Subcutaneous abdominal adipose tissue (tissue), 5 donors: ENCODE results near the gene NONO.
"Not testable (repeated sequence)": the region's sequence is repeated elsewhere in the genome, so short reads cannot be mapped to it uniquely, and the experiment has no call there.

Experiments
- H3K27ac ChIP-seq: one replicate; pipeline ENCODE4 v1.7.0; 2013; ENCODE audit warnings: low read depth, mild to moderate bottlenecking, inconsistent platforms, low read length, moderate library complexity
- H3K27me3 ChIP-seq, 5 donors: one replicate each; pipeline ENCODE4 v1.7.0; 2013; ENCODE audit warnings: low read length in 5 of 5, inconsistent platforms in 1 of 5; ENCODE audit not compliant: control insufficient read depth in 5 of 5, insufficient read depth in 4 of 5
- H3K36me3 ChIP-seq, 5 donors: one replicate each; pipeline ENCODE4 v1.7.0; 2013; ENCODE audit warnings: low read length in 5 of 5; ENCODE audit not compliant: control insufficient read depth in 5 of 5, insufficient read depth in 5 of 5
- H3K4me1 ChIP-seq, 5 donors: one replicate each; pipeline ENCODE4 v1.7.0; 2013; ENCODE audit warnings: low read length in 5 of 5, mild to moderate bottlenecking in 3 of 5, moderate library complexity in 1 of 5; ENCODE audit not compliant: control insufficient read depth in 5 of 5, insufficient read depth in 5 of 5
- H3K4me3 ChIP-seq, 5 donors: one replicate each; pipeline ENCODE4 v1.7.0; 2013; ENCODE audit warnings: low read length in 5 of 5, low read depth in 1 of 5
- H3K9ac ChIP-seq, 5 donors: one replicate each; pipeline ENCODE4 v1.7.0; 2013; ENCODE audit warnings: low read length in 5 of 5, mild to moderate bottlenecking in 4 of 5, moderate library complexity in 3 of 5
- H3K9me3 ChIP-seq, 5 donors: one replicate each; pipeline ENCODE4 v1.7.0; 2013; ENCODE audit warnings: low read length in 5 of 5; ENCODE audit not compliant: control insufficient read depth in 5 of 5
- donor health status: healthy.
- donor health status: healthy.
- donor health status: healthy.
- donor health status: healthy.
- donor health status: healthy.

NONO gene

DNA sequence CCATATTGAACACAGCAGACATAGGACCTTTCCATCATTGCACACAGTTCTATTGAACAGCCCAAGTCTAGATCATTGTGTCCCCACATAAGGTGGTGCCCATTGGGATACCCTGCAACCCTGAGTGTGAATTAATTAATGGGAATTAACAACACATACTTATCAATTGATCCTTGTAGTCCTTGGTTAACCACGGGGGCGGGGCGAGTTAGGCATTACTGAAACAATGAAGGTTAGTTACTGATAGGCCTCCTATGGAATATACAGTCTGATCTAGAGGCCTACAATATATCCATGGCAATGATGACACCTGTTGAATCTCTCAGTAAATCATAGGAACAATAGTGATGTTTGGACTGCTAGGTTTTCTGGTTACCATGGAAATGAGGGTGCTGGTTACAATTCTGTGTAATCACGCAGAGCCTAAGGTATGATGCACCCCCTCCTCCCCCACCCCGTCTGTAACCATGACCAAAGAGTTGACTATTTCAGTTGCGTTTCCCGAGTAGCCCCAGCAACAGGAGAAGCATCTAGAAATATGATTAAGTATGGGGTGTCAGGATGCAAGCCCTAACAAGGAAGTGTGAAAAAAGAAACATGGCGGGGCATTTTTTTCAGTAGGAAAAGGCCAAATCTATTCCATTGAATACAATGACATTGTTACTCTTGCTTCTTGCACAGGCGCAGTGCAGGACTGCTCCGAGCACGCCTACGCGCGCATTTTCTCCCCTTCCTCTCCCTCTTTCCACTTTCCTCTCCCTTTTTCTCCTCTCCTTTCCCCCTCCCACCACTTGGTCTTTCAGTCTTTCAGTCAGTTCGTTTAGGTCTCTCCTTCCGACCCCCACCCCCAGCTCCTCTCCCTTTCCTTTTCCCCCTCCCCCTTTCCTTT lies 677 bp upstream of the NONO start:
- H3K9ac ChIP-seq = peak overlapping the region; percentile 44 to 59 (median 59)
- H3K27me3 ChIP-seq = peaks cover 0 to 2% (median 0%) of the 10 kb centered on the region in 5 donors
- H3K27ac ChIP-seq = peak overlapping the region; percentile 87
- peaks cover 0 to 27% (median 16%) of the 10 kb centered on the region in 5 donors for H3K4me1 ChIP-seq
- H3K4me3 ChIP-seq = peak overlapping the region; percentile 64 to 83 (median 79)
- H3K9me3 ChIP-seq = peaks cover 0 to 8% (median 3%) of the 10 kb centered on the region in 5 donors
- H3K36me3 ChIP-seq = no peaks in the 10 kb centered on the region

DNA sequence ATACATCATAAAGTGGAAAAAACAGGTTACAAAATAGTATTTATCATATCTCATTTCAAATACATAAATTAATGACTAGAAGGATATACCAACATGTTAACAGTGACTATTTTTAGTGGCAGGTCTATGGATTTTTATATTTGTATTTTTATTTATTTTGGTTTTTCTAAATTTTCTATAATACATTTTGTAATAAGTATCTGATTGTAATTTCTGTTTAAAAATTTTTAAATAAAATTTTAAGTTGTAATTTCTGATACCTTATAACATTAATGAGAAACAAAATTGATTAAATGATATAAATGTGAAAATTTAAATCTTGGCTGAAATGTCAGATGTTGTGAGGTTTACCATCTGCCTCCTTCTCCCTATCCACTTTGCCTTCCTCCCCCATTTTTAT lies 2.5 kb downstream of the NONO start:
- peak overlapping the region in 3 of 5 donors; percentile 11 to 32 (median 14) for H3K9ac ChIP-seq
- no peak overlapping the region for H3K4me3 ChIP-seq
- H3K27ac ChIP-seq = no peak overlapping the region
- H3K4me1 ChIP-seq = peaks cover 0 to 27% (median 16%) of the 10 kb centered on the region in 5 donors
- peaks cover 0 to 3% (median 0%) of the 10 kb centered on the region in 5 donors for H3K36me3 ChIP-seq
- peaks cover 0 to 8% (median 2%) of the 10 kb centered on the region in 5 donors for H3K9me3 ChIP-seq
- peaks cover 0 to 2% (median 0%) of the 10 kb centered on the region in 5 donors for H3K27me3 ChIP-seq

GRCh38 chrX:71291381-71291780 lies 7.9 kb downstream of the NONO start:
- Histone ChIP-seq H3K9me3 (no peaks in the 10 kb centered on the region), H3K4me1 (peaks cover 0 to 2% (median 1%) of the 10 kb centered on the region in 5 donors), H3K27ac (peak overlapping the region; percentile 27), H3K27me3 (no peaks in the 10 kb centered on the region), H3K4me3 (no peak overlapping the region), H3K9ac (no peak overlapping the region), H3K36me3 (peaks cover 12 to 52% (median 32%) of the 10 kb centered on the region in 5 donors)

- Histone ChIP-seq H3K27ac (no peak overlapping the region), H3K27me3 (no peaks in the 10 kb centered on the region), H3K9me3 (no peaks in the 10 kb centered on the region), H3K4me1 (no peaks in the 10 kb centered on the region), H3K4me3 (no peak overlapping the region), H3K9ac (no peak overlapping the region), H3K36me3 (peaks cover 16 to 67% (median 47%) of the 10 kb centered on the region in 5 donors)
These were observed 9.4 kb downstream of the NONO start for GRCh38 chrX:71292669-71293365.

DNA sequence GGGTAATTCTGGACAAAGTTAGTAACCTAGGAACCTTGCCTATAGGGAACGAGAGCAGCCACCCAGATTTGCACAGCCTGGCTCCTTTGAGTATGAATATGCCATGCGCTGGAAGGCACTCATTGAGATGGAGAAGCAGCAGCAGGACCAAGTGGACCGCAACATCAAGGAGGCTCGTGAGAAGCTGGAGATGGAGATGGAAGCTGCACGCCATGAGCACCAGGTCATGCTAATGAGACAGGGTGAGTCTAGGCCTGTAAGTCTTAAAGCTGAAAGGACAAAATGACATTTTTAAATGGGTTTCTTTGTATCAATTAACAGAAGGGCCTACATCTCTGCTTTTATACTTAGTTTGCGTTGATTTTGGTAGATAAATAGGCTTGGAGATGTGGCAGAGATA lies 13.4 kb downstream of the NONO start:
- Histone ChIP-seq H3K36me3 (peaks cover 13 to 82% (median 59%) of the 10 kb centered on the region in 5 donors), H3K27me3 (peaks cover 0 to 3% (median 0%) of the 10 kb centered on the region in 5 donors), H3K9me3 (no peaks in the 10 kb centered on the region), H3K9ac (no peak overlapping the region), H3K4me1 (no peaks in the 10 kb centered on the region), H3K4me3 (no peak overlapping the region), H3K27ac (no peak overlapping the region)

- H3K9ac ChIP-seq = no peak overlapping the region
- peaks cover 11 to 70% (median 51%) of the 10 kb centered on the region in 5 donors for H3K36me3 ChIP-seq
These were observed 14.7 kb downstream of the NONO start for GRCh38 chrX:71298119-71298518.

DNA sequence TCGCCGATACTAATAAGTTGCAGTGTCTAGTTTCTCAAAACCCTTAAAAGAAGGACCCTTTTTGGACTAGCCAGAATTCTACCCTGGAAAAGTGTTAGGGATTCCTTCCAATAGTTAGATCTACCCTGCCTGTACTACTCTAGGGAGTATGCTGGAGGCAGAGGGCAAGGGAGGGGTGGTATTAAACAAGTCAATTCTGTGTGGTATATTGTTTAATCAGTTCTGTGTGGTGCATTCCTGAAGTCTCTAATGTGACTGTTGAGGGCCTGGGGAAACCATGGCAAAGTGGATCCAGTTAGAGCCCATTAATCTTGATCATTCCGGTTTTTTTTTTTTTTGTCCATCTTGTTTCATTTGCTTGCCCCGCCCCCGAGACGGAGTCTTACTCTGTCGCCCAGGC lies 16.6 kb downstream of the NONO start:
- H3K27ac ChIP-seq, H3K4me3 ChIP-seq, H3K9ac ChIP-seq, H3K4me1 ChIP-seq, H3K9me3 ChIP-seq: not testable (repeated sequence)
- Histone ChIP-seq H3K36me3 (peaks cover 11 to 54% (median 40%) of the 10 kb centered on the region in 5 donors), H3K27me3 (peaks cover 0 to 14% (median 0%) of the 10 kb centered on the region in 5 donors)

More at GRCh38 chrX:71298119-71298518, 14.7 kb downstream of the NONO start:
- H3K4me3 ChIP-seq = no peak overlapping the region
- no peaks in the 10 kb centered on the region for H3K9me3 ChIP-seq
- H3K4me1 ChIP-seq = peaks cover 0 to 6% (median 0%) of the 10 kb centered on the region in 5 donors
- H3K27ac ChIP-seq = no peak overlapping the region
- H3K27me3 ChIP-seq = peaks cover 0 to 5% (median 0%) of the 10 kb centered on the region in 5 donors

DNA sequence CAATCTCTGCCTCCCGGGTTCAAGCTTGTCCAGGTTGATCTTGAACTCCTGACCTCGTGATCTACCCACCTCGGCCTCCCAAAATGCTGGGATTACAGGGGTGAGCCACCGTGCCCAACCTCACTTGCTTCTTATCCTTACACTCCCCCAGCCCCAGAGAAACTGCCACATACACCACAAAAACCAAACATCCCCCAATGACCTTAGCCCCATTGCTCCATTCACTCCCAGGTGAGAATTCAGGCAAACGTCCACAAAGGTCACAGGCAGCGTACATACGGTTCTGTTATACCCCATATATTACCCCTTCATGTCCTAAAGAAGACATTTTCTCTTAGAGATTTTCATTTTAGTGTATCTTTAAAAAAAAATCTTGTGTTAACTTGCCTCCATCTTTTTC lies 17.1 kb downstream of the NONO start:
- H3K4me1 ChIP-seq, H3K9ac ChIP-seq, H3K4me3 ChIP-seq, H3K27ac ChIP-seq, H3K9me3 ChIP-seq: not testable (repeated sequence)
- Histone ChIP-seq H3K27me3 (peaks cover 0 to 14% (median 0%) of the 10 kb centered on the region in 5 donors), H3K36me3 (peaks cover 11 to 50% (median 40%) of the 10 kb centered on the region in 5 donors)

DNA sequence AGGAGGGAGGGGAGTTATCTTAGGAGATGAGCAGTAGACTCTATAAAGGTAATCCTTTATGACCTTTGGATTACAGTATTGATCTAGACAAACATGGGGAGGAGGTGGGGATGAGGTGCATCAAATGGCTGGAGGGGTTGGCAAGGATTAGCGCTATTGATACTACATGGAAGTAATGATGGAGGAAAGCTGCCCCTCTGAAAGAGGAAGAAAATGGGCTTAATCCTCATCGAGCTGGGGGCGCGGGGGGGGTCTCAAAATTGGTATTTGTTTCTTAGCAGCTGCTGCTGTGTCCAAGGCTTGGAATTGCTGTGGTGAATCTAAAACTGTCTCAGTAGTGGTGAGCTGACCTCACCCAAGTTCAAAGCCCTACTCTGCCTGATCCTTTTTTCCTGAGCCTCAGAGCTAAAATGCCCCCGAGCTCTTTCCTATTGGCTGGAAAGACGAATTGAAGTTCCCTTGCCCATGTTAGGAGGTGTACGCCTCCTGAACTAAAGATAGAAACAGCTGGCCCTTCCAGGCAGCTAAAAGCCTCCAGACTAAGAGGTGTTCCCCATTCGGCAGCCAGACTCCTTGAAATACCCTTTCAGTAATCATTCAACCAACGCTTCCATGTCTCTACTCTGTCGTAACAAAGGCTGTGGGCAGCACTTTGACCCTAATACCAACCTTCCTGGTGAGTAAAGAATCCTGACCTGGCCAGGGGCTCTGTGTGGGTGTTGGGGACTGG lies 17.9 kb downstream of the NONO start, which contains the start of gene ITGB1BP2:
Gene ITGB1BP2, plus strand, starts transcription at position 556 of the 730 bp plus-strand sequence. Its CDS starts 57 bp downstream, at position 613.
- no peak within 1 kb of the TSS for H3K4me3 ChIP-seq
- peaks cover 0 to 14% (median 0%) of the 10 kb centered on the region in 5 donors for H3K27me3 ChIP-seq
- H3K27ac ChIP-seq = no peak within 1 kb of the TSS

More for the DNA sequence above, 17.9 kb downstream of the NONO start, which contains the start of gene ITGB1BP2:
- Histone ChIP-seq H3K36me3 (peaks cover 10 to 42% (median 33%) of the 10 kb centered on the region in 5 donors), H3K9ac (no peak within 1 kb of the TSS), H3K4me1 (peaks cover 0 to 7% (median 0%) of the 10 kb centered on the region in 5 donors), H3K9me3 (no peaks in the 10 kb centered on the region)
